ENCODE measurements around the gene ZNF808. TPM values are rescaled to one million over a fixed set of nuclear protein-coding genes. Genes with fewer than 3 reads are reported as not detected.
A peak's percentile ranks its signal among the peaks of the same experiment; 100 is the strongest.

ZNF808 gene
- total RNA-seq, 4 donors from 2014 or later, result 11.3 to 18.7 (median 14.2) TPM

DNA sequence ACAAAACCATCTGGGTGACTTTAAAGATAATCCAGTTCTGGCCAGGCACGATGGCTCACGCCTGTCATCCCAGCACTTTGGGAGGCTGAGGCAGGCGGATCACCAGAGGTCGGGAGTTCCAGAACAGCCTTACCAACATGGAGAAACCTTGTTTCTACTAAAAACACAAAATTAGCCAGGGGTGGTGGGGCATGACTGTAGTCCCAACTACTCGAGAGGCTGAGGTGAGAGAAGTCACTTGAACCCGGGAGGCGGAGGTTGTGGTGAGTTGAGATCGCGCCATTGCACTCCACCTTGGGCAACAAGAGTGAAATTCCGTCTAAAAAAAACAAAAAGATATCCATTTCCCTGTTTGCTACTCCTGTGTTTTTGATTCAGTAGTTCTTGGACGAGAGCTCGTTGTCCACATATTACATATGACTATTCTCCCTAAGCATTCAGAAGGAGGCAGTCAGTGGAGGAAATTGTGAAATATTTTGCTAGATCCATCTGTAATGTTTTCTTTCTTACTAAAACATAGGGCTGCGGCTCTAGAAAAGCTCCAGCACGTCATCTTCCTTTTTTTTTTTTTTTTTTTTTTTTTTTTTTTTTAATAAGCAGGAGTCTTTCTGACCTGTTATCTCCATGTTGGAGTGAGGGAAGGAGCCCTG, 76.2 kb downstream of the ZNF808 start:
- Histone ChIP-seq H3K27ac (replicated peaks in 1 of 4) (peak overlapping the region in 2 of 4 donors; percentile 42 to 84), H3K36me3 (no peaks in the 10 kb centered on the region), H3K4me3 (no peak overlapping the region), H3K9me3 (no peaks in the 10 kb centered on the region), H3K4me1 (peaks cover 14 to 23% (median 18%) of the 10 kb centered on the region in 4 donors), H3K27me3 (no peaks in the 10 kb centered on the region)
- intact Hi-C loops (cut with DNase I), result loop anchor here (5.0 kb wide), 1 partner anchor 34 kb away; the partner anchor contains the start of gene ZNF83
- TF ChIP-seq, protein P1, sequence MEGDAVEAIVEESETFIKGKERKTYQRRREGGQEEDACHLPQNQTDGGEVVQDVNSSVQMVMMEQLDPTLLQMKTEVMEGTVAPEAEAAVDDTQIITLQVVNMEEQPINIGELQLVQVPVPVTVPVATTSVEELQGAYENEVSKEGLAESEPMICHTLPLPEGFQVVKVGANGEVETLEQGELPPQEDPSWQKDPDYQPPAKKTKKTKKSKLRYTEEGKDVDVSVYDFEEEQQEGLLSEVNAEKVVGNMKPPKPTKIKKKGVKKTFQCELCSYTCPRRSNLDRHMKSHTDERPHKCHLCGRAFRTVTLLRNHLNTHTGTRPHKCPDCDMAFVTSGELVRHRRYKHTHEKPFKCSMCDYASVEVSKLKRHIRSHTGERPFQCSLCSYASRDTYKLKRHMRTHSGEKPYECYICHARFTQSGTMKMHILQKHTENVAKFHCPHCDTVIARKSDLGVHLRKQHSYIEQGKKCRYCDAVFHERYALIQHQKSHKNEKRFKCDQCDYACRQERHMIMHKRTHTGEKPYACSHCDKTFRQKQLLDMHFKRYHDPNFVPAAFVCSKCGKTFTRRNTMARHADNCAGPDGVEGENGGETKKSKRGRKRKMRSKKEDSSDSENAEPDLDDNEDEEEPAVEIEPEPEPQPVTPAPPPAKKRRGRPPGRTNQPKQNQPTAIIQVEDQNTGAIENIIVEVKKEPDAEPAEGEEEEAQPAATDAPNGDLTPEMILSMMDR (IDR thresholded peaks at IDR 0.05), result no peak
- TF ChIP-seq POLR2A (IDR thresholded peaks at IDR 0.05; ENCODE audit: low read depth), result no peak
- no peak for TF ChIP-seq POLR2AphosphoS5 (IDR thresholded peaks at IDR 0.05)
- no peak for TF ChIP-seq EP300 (IDR thresholded peaks at IDR 0.05)
- no peak for DNase-seq (ENCODE audit: extremely low spot score)
- 82% methylated on average over 14 of the region's 14 CpGs for WGBS

Small RNAs within 50 kb of the gene (small RNA-seq; reads per million reads assigned to genes)
- 0 reads per million in 3 donors for gene RPL39P34

Other genes with a start within 250 kb of the ZNF808 start
- 1 to 10 TPM; 6.0 to 10.0 (median 7.2) TPM for gene ZNF480, start 230.5 kb upstream of the ZNF808 start, total RNA-seq
- 1 to 10 TPM; 1.3 to 3.2 (median 2.2) TPM for gene ZNF610, start 191.4 kb upstream of the ZNF808 start, total RNA-seq
- gene ZNF880, start 157.7 kb upstream of the ZNF808 start, total RNA-seq, result 10 to 100 TPM; 16.8 to 30.3 (median 28.1) TPM
- 10 to 100 TPM; 12.2 to 17.4 (median 13.2) TPM for gene ZNF528, start 129.8 kb upstream of the ZNF808 start, total RNA-seq
- gene ZNF534, start 98.5 kb upstream of the ZNF808 start, total RNA-seq, result under 1 TPM; 0.17 to 0.63 (median 0.43) TPM
- gene ZNF578, start 74.1 kb upstream of the ZNF808 start, total RNA-seq, result 1 to 10 TPM; 1.4 to 4.2 (median 3.2) TPM
- gene ZNF701, start 42.6 kb downstream of the ZNF808 start, total RNA-seq, result 10 to 100 TPM in 2 of 4 donors, 1 to 10 TPM in 2; 7.8 to 13.3 (median 10.1) TPM
- 10 to 100 TPM; 29.7 to 55.6 (median 34.1) TPM for gene ZNF83, start 110.7 kb downstream of the ZNF808 start, total RNA-seq
- gene ZNF611, start 207.4 kb downstream of the ZNF808 start, total RNA-seq, result 1 to 10 TPM; 7.3 to 9.6 (median 7.6) TPM

Measured in esophagus muscularis mucosa (tissue), 4 donors.